ENCODE data around the gene RETREG3.

Gene RETREG3, protein sequence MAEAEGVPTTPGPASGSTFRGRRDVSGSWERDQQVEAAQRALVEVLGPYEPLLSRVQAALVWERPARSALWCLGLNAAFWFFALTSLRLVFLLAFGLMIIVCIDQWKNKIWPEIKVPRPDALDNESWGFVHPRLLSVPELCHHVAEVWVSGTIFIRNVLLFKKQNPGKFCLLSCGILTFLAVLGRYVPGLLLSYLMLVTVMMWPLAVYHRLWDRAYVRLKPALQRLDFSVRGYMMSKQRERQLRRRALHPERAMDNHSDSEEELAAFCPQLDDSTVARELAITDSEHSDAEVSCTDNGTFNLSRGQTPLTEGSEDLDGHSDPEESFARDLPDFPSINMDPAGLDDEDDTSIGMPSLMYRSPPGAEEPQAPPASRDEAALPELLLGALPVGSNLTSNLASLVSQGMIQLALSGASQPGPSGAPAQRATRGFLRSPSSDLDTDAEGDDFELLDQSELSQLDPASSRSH

GRCh38 chr17:42609182-42609813 is at the start of gene RETREG3, which contains the start of gene TUBG1:
Gene RETREG3, minus strand, starts transcription at chr17:42609374. Its CDS starts 50 bp downstream, at chr17:42609324.
Gene TUBG1, plus strand, starts transcription at chr17:42609683. Its CDS starts 55 bp downstream, at chr17:42609738.
- TF ChIP-seq, protein P1, sequence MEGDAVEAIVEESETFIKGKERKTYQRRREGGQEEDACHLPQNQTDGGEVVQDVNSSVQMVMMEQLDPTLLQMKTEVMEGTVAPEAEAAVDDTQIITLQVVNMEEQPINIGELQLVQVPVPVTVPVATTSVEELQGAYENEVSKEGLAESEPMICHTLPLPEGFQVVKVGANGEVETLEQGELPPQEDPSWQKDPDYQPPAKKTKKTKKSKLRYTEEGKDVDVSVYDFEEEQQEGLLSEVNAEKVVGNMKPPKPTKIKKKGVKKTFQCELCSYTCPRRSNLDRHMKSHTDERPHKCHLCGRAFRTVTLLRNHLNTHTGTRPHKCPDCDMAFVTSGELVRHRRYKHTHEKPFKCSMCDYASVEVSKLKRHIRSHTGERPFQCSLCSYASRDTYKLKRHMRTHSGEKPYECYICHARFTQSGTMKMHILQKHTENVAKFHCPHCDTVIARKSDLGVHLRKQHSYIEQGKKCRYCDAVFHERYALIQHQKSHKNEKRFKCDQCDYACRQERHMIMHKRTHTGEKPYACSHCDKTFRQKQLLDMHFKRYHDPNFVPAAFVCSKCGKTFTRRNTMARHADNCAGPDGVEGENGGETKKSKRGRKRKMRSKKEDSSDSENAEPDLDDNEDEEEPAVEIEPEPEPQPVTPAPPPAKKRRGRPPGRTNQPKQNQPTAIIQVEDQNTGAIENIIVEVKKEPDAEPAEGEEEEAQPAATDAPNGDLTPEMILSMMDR (IDR thresholded peaks at IDR 0.05): no peak

DNA sequence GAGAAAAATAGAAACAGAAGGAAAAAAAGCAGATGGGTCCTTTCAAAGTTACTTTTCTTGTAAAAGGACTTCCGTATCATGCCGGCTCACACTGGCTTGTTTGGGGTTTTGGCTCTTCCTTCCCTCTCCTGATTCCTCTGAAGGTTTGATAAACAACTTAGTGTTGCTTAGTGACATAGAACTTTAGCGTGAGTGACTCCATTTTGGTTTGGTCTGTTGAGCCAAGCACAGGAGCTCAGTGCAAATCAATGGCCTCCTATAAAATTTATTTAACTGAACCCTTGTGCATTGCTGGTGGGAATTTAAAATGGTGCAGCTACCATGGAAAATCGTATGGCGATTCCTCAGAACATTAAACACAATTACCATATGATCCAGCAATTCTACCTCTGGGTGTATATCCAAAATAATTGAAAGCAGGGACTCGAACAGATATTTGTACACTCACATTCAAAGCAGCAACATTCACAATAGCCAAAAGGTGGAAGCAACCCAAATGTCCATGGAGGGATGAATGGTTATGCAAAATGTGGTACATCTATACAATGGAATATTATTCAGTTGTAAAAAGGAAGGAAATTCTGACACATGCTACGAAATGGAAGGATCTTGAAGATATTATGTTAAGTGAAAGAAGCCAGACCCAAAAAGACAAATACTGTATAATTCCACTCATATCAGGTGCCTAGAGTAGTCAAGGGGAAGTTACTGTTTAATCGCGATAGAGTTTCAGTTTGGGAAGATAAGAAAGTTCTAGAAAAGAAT is 48.8 kb upstream of the RETREG3 start:
- TF ChIP-seq, protein P1 (IDR thresholded peaks at IDR 0.05): no peak

GRCh38 chr17:42655528-42655927 is 46.4 kb upstream of the RETREG3 start:
- TF ChIP-seq, protein P1 (IDR thresholded peaks at IDR 0.05): no peak

GRCh38 chr17:42653179-42654124 is 44.3 kb upstream of the RETREG3 start:
- TF ChIP-seq, protein P1 (IDR thresholded peaks at IDR 0.05): no peak

- TF ChIP-seq, protein P1 (IDR thresholded peaks at IDR 0.05): no peak
These were observed 42.2 kb upstream of the RETREG3 start for GRCh38 chr17:42651392-42651791.

DNA sequence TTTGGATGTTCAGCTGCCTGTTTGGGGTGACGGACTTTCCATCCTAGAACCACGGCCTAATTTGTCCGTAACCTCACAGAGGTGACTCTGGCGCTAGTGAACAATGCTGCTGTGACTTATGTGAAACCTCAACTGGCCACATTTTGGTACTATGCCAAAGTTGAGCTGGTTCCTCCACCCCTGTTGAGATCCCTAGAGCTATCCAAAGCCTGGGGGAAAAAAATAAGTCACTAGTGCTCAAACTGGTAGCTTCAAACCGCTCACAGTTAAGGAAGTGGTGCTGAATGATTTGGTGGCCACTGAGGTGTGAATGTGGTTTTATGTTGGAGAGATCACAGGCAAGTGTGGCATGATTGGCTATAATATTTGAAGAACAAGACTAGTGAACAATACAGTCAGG is 38.6 kb upstream of the RETREG3 start:
- TF ChIP-seq, protein P1 (IDR thresholded peaks at IDR 0.05): no peak
